ENCODE results near the gene OIT3. TPM values are rescaled to one million over a fixed set of nuclear protein-coding genes. Genes with fewer than 3 reads are reported as not detected.
"Not testable (repeated sequence)": the region's sequence is repeated elsewhere in the genome, so short reads cannot be mapped to it uniquely, and the experiment has no call there.

The OIT3 gene
- total RNA-seq, 1 experiment from 2014 or later, result not detected

GRCh38 chr10:72898616-72899015 lies 5.1 kb downstream of the OIT3 start:
- CTCF ChIA-PET, result no interaction called here
- BruUV-seq (replicated peaks), result no TSS peak

GRCh38 chr10:72899545-72899944 lies 6.0 kb downstream of the OIT3 start:
- Histone ChIP-seq H3K36me3 (ENCODE audit: control insufficient read depth, insufficient read depth, low read length) (no peaks in the 10 kb centered on the region), H3K27ac (ENCODE audit: low read length) (no peak overlapping the region), H3K27me3 (ENCODE audit: control insufficient read depth, insufficient read depth, low read length) (peaks cover 5% of the 10 kb centered on the region; the same call in 1 of the 2 replicates), H3K4me3 (ENCODE audit: low read depth in 2 of 2, low read length in 2 of 2) (no peak overlapping the region), H3K9me3 (ENCODE audit: control insufficient read depth, insufficient read depth, low read depth, low read length) (no peaks in the 10 kb centered on the region), H3K4me1 (ENCODE audit: control insufficient read depth, insufficient read depth, low read length) (no peaks in the 10 kb centered on the region)
- in situ Hi-C loops (cut with HindIII; ENCODE audit: low pct_unique_long_range_greater_than_20kb, low sequenced_read_pairs), result no loop called here
- CTCF ChIA-PET, result no interaction called here
- no peak for DNase-seq (ENCODE audit: low read depth, low spot score)
- POLR2A ChIA-PET, result interaction anchor here (0.5 kb wide), 1 partner anchor 608 kb away, joined by 4 read pairs; no protein-coding TSS in a partner anchor
- intact Hi-C loops (cut with micrococcal nuclease; ENCODE audit: unreplicated experiment), result no loop called here
- TF ChIP-seq POLR2AphosphoS5 (IDR thresholded peaks at IDR 0.05; ENCODE audit: low read depth, low read length) (no peak), CTCF (IDR thresholded peaks at IDR 0.05) (no peak), REST (IDR thresholded peaks at IDR 0.05; ENCODE audit: insufficient read depth in 1 of 2, low read depth in 2 of 2, low read length in 1 of 2) (no peak), TCF7L2 (IDR thresholded peaks at IDR 0.05; ENCODE audit: low read depth, low read length) (no peak), SIN3A (IDR thresholded peaks at IDR 0.05; ENCODE audit: borderline replicate concordance, insufficient read depth, low read depth, low read length) (no peak)
- no peak for ATAC-seq
- no TSS peak for BruUV-seq (replicated peaks)

More at GRCh38 chr10:72898616-72899015, 5.1 kb downstream of the OIT3 start:
- no peak for TF ChIP-seq SIN3A (IDR thresholded peaks at IDR 0.05; ENCODE audit: borderline replicate concordance, insufficient read depth, low read depth, low read length)
- Histone ChIP-seq H3K27me3 (ENCODE audit: control insufficient read depth, insufficient read depth, low read length) (peaks cover 5% of the 10 kb centered on the region; the same call in 1 of the 2 replicates), H3K27ac (ENCODE audit: low read length) (no peak overlapping the region), H3K36me3 (ENCODE audit: control insufficient read depth, insufficient read depth, low read length) (no peaks in the 10 kb centered on the region), H3K4me1 (ENCODE audit: control insufficient read depth, insufficient read depth, low read length) (no peaks in the 10 kb centered on the region), H3K4me3 (ENCODE audit: low read depth in 2 of 2, low read length in 2 of 2) (no peak overlapping the region), H3K9me3 (ENCODE audit: control insufficient read depth, insufficient read depth, low read depth, low read length) (no peaks in the 10 kb centered on the region)
- DNase-seq (ENCODE audit: low read depth, low spot score) (no peak), ATAC-seq (no peak)
- POLR2A ChIA-PET, result interaction anchor here (0.6 kb wide), 1 partner anchor 609 kb away, joined by 4 read pairs; no protein-coding TSS in a partner anchor
- in situ Hi-C loops (cut with HindIII; ENCODE audit: low pct_unique_long_range_greater_than_20kb, low sequenced_read_pairs), result no loop called here
- intact Hi-C loops (cut with micrococcal nuclease; ENCODE audit: unreplicated experiment), result no loop called here

- BruUV-seq (replicated peaks); H3K27ac ChIP-seq (ENCODE audit: low read length); ATAC-seq: not testable (repeated sequence)
These were observed 10.5 kb downstream of the OIT3 start for GRCh38 chr10:72903941-72904446.

More at GRCh38 chr10:72903941-72904446, 10.5 kb downstream of the OIT3 start:
- DNase-seq (ENCODE audit: low read depth, low spot score); H3K9me3 ChIP-seq (ENCODE audit: control insufficient read depth, insufficient read depth, low read depth, low read length); H3K4me3 ChIP-seq (ENCODE audit: low read depth in 2 of 2, low read length in 2 of 2); H3K36me3 ChIP-seq (ENCODE audit: control insufficient read depth, insufficient read depth, low read length); in situ Hi-C loops (cut with HindIII; ENCODE audit: low pct_unique_long_range_greater_than_20kb, low sequenced_read_pairs); intact Hi-C loops (cut with micrococcal nuclease; ENCODE audit: unreplicated experiment); POLR2A ChIA-PET; H3K27me3 ChIP-seq (ENCODE audit: control insufficient read depth, insufficient read depth, low read length); H3K4me1 ChIP-seq (ENCODE audit: control insufficient read depth, insufficient read depth, low read length); CTCF ChIA-PET: not testable (repeated sequence)
